D721Med (cell line): ENCODE data around the gene JUNB.

Source experiments
- DNase-seq: peaks from one replicate; pipeline ENCODE4 v3.0.0; 2011; ENCODE audit warnings: low spot score; ENCODE audit not compliant: insufficient read length
- FAIRE-seq: peaks from 2 replicates; lab custom pipeline; 2011; peaks lifted over from hg19 to GRCh38; lab: Jason Lieb, UNC
- TF ChIP-seq, protein P1 (sequence below): IDR thresholded peaks from 2 replicates; pipeline ENCODE4 v1.5.1; 2012; ENCODE audit warnings: mild to moderate bottlenecking, control low read depth; ENCODE audit not compliant: insufficient read depth; ENCODE audit errors: missing control alignments

JUNB gene

DNA sequence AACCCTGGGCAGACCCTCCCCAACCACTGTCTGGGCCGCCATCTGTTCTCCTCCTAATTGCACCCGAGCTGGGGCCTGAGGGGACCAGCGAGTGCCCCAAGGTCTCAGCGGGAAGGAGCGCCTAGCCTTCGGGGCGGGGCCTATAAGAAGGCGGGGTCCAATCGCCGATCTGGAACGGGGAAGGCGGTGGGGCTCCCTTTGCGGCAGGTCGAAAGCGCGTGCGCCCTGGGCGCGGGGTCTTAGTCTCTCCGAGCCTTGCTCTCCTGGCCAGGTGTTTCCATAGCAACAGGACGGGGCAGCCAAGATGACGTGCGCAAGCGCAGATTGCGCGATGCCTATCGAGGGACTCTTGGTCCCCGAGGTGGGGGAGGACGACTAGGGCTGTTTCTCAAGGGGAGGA is 49.8 kb downstream of the JUNB start:
- no peak for FAIRE-seq
- no peak for DNase-seq
- TF ChIP-seq, protein P1, sequence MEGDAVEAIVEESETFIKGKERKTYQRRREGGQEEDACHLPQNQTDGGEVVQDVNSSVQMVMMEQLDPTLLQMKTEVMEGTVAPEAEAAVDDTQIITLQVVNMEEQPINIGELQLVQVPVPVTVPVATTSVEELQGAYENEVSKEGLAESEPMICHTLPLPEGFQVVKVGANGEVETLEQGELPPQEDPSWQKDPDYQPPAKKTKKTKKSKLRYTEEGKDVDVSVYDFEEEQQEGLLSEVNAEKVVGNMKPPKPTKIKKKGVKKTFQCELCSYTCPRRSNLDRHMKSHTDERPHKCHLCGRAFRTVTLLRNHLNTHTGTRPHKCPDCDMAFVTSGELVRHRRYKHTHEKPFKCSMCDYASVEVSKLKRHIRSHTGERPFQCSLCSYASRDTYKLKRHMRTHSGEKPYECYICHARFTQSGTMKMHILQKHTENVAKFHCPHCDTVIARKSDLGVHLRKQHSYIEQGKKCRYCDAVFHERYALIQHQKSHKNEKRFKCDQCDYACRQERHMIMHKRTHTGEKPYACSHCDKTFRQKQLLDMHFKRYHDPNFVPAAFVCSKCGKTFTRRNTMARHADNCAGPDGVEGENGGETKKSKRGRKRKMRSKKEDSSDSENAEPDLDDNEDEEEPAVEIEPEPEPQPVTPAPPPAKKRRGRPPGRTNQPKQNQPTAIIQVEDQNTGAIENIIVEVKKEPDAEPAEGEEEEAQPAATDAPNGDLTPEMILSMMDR: no peak

DNA sequence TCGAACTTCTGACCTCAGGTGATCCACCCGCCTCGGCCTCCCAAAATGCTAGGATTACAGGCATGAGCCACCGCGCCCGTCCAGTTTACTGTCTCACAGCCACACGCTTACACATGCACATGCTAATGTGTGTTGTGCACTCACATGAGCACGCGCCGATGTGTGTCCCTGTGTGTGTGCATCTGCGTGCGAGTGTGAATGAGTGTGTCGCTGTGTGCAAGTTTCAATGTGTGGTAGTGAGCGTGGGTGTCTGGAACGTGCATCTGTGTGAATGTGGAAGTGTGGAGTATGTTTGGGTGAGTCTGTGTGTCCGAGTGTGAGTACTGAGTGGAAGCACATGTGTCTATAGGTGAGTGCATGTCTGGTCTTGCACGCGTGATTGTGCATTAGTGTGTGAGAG is 51.2 kb downstream of the JUNB start:
- no peak for FAIRE-seq
- DNase-seq: no peak
- TF ChIP-seq, protein P1: no peak
